B cell (primary cell): ENCODE measurements around the gene THRAP3. TPM values are rescaled to one million over a fixed set of nuclear protein-coding genes. Genes with fewer than 3 reads are reported as not detected.
"Not testable (repeated sequence)": the region's sequence is repeated elsewhere in the genome, so short reads cannot be mapped to it uniquely, and the experiment has no call there.

Experiments
- ATAC-seq: fragments of 200-7000 bp; cut with Tn5 transposase; one replicate; pipeline ENCODE4 v1.10.0; 2021; ENCODE audit warnings: low read depth, mild to moderate bottlenecking, moderate number of reproducible peaks, moderate library complexity
- CTCF ChIA-PET: fragments of 350-600 bp; sonication (Branson Sonifier 250); formaldehyde crosslinking; loops from one replicate; lab custom pipeline; 2021; ENCODE audit warnings: antibody characterized with exemption, inconsistent platforms; lab: Charles Lee
- POLR2A ChIA-PET: fragments of 350-600 bp; sonication (Branson Sonifier 250); formaldehyde crosslinking; loops from one replicate; lab custom pipeline; 2021; ENCODE audit warnings: antibody characterized with exemption; lab: Charles Lee
- DNase-seq: peaks from one replicate; pipeline ENCODE4 v3.0.0; 2013
- H2AFZ ChIP-seq: 2 replicates; pipeline ENCODE4 v1.6.1; 2012; ENCODE audit warnings: mild to moderate bottlenecking, low read depth, low read length; ENCODE audit not compliant: insufficient read depth, poor library complexity, severe bottlenecking
- H3K27ac ChIP-seq, 2 donors: 1 replicate in 1 of 2; 2 replicates in 1 of 2; pipeline ENCODE4 v1.5.1; 2012 to 2013; ENCODE audit warnings: low read length in 2 of 2, mild to moderate bottlenecking in 2 of 2, moderate library complexity in 1 of 2
- H3K27me3 ChIP-seq, 4 experiments: fragments of 200-600 bp in 1 of 4; sonication (generic) in 1 of 4; replicated peaks in 1 of 4; 1 replicate in 2 of 4; 2 replicates in 2 of 4; pipeline versions ENCODE4 v1.6.1 to v1.7.0; 2013 to 2016; ENCODE audit warnings: low read length in 3 of 4, mild to moderate bottlenecking in 2 of 4, mixed read lengths in 1 of 4, moderate library complexity in 1 of 4; ENCODE audit not compliant: insufficient read depth in 4 of 4, control insufficient read depth in 3 of 4; ENCODE audit errors: control extremely low read depth in 1 of 4
- H3K36me3 ChIP-seq, 2 experiments: replicated peaks in 1 of 2; 1 replicate in 1 of 2; 2 replicates in 1 of 2; pipeline versions ENCODE4 v1.6.1 to v1.7.1; 2013; ENCODE audit warnings: low read length in 1 of 2; ENCODE audit not compliant: insufficient read depth in 2 of 2, control insufficient read depth in 1 of 2; ENCODE audit errors: control extremely low read depth in 1 of 2, extremely low read depth in 1 of 2
- H3K4me1 ChIP-seq, 2 donors: fragments of 200-600 bp in 1 of 2; sonication (generic) in 1 of 2; 1 replicate in 1 of 2; 2 replicates in 1 of 2; pipeline versions ENCODE4 v1.5.1 to v1.6.1; 2013 to 2017; ENCODE audit warnings: low read length in 2 of 2; ENCODE audit not compliant: control insufficient read depth in 2 of 2, insufficient read depth in 2 of 2
- H3K4me2 ChIP-seq: replicated peaks from 2 replicates; pipeline ENCODE3; 2012; ENCODE audit warnings: mild to moderate bottlenecking, low read depth, low read length; ENCODE audit not compliant: poor library complexity, severe bottlenecking
- H3K4me3 ChIP-seq, 5 experiments: fragments of 200-600 bp in 1 of 5; sonication (generic) in 1 of 5; 1 replicate in 3 of 5; 2 replicates in 2 of 5; pipeline versions ENCODE4 v1.5.1 to v1.7.0; 2011 to 2016; ENCODE audit warnings: low read length in 4 of 5, mild to moderate bottlenecking in 4 of 5, low read depth in 2 of 5, control low read depth in 1 of 5, moderate library complexity in 1 of 5; ENCODE audit not compliant: insufficient read depth in 1 of 5; ENCODE audit errors: control extremely low read depth in 1 of 5, extremely low read depth in 1 of 5
- H3K79me2 ChIP-seq: fragments of 200-600 bp; sonication (generic); one replicate; pipeline ENCODE4 v1.6.0; 2016; ENCODE audit warnings: low read length; ENCODE audit not compliant: control insufficient read depth, insufficient read depth
- H3K9ac ChIP-seq: fragments of 200-600 bp; sonication (generic); 2 replicates; pipeline ENCODE4 v1.6.1; 2017; ENCODE audit warnings: mild to moderate bottlenecking, low read length, moderate library complexity
- H3K9me3 ChIP-seq, 3 donors: one replicate each; pipeline versions ENCODE4 v1.6.1 to v1.7.1; 2013; ENCODE audit warnings: low read length in 2 of 3; ENCODE audit not compliant: control insufficient read depth in 2 of 3, insufficient read depth in 1 of 3; ENCODE audit errors: control extremely low read depth in 1 of 3
- H4K20me1 ChIP-seq: 2 replicates; pipeline ENCODE4 v1.6.0; 2012; ENCODE audit warnings: mild to moderate bottlenecking, low read length; ENCODE audit not compliant: insufficient read depth, control insufficient read depth, poor library complexity, severe bottlenecking
- H3K27ac Mint-ChIP-seq: one replicate; pipeline ENCODE4 v1.8.0; 2021; ENCODE audit warnings: mixed read lengths
- H3K27me3 Mint-ChIP-seq: one replicate; pipeline ENCODE4 v1.8.0; 2021; ENCODE audit warnings: mixed read lengths
- H3K4me1 Mint-ChIP-seq: one replicate; pipeline ENCODE4 v1.8.0; 2021; ENCODE audit warnings: mixed read lengths
- H3K4me3 Mint-ChIP-seq: one replicate; pipeline ENCODE4 v1.8.0; 2021; ENCODE audit warnings: mixed read lengths
- H3K9me3 Mint-ChIP-seq: one replicate; pipeline ENCODE4 v1.8.0; 2022; ENCODE audit warnings: mixed read lengths; ENCODE audit not compliant: insufficient read depth
- EZH2 ChIP-seq: IDR thresholded peaks from 2 replicates; pipeline ENCODE4 v1.6.1; 2012; ENCODE audit warnings: borderline replicate concordance, low read depth, mild to moderate bottlenecking, moderate library complexity, low read length; ENCODE audit not compliant: insufficient read depth, poor library complexity, severe bottlenecking
- WGBS: methylation state at CpG from one replicate; pipeline ENCODE4 v1.1.5; 2013; ENCODE audit warnings: missing lambda C conversion rate; ENCODE audit not compliant: insufficient coverage; 5-methylcytosine and 5-hydroxymethylcytosine counted together
- intact Hi-C: fragments of 100-400 bp; cut with micrococcal nuclease; formaldehyde crosslinking; loops from one replicate; pipeline ENCODE4 v1.10.0; 2022
- polyA plus RNA-seq: library from polyadenylated mRNA; depleted of rRNA; stranded (reverse); fragments of >200 nt; gene quantifications from 2 replicates; pipeline ENCODE4 v1.2.3, GENCODE V29; 2012
- total RNA-seq, 2 donors: library from RNA; stranded (reverse); fragments of 120-200 nt in 1 of 2; gene quantifications; 1 replicate in 1 of 2; 2 replicates in 1 of 2; pipeline versions ENCODE4 v1.2.3 to v1.2.4, GENCODE V29; 2013 to 2022
- TF ChIP-seq, protein P1 (sequence below): fragments of 200-600 bp; IDR thresholded peaks from one replicate; pipeline ENCODE4 v1.8.0; 2022; ENCODE audit warnings: antibody characterized with exemption, mild to moderate bottlenecking

The THRAP3 gene
- total and polyA plus RNA-seq, 2 donors (not counting 1 experiment from before 2014, with no cell fraction given) = 64.1 to 153 TPM

DNA sequence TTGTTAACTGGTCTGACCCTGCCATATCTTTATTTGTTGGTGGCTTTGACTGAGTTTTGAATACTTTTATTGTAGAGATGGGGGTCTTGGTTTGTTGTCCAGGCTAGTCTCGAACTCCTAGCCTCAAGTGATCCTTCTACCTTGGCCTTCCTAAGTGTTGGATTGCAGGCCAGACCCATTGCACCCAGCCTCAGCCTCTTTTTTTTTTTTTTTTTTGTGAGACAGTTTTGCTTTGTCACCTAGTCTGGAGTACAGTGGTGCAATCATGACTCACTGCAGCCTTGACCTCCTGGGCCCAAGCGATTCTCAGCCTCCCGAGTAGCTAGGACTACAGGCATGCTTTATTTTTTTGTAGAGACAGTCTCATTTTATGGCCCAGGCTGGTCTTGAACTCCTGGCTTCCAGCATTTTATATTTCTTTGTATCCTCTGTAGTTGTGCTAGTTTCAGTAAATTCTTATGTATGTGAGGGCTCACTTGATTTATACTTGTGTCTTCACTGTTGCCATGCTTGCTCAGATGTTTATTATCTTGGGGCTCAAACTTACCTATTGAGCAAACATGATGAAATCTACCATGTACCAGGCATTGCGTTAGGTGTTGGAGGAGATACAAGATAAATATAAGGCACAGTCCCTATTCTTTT, 24.1 kb downstream of the THRAP3 start:
- CTCF ChIA-PET = no interaction called here
- H3K27ac ChIP-seq = no peak overlapping the region
- POLR2A ChIA-PET = interaction anchor here (0.6 kb wide), 1 partner anchor 298 kb away, joined by 5 read pairs; no protein-coding TSS in a partner anchor
- no peak overlapping the region for H2AFZ ChIP-seq
- Mint-ChIP-seq H3K27ac (peak overlapping the region; percentile 7), H3K4me3 (no peak overlapping the region), H3K9me3 (no peaks in the 10 kb centered on the region), H3K27me3 (no peaks in the 10 kb centered on the region), H3K4me1 (peaks cover 50% of the 10 kb centered on the region)
- peaks cover 1 to 25% of the 10 kb centered on the region in 2 experiments for H3K36me3 ChIP-seq
- H3K4me2 ChIP-seq = no peak overlapping the region
- H3K9me3 ChIP-seq = no peaks in the 10 kb centered on the region
- peaks cover 6 to 24% of the 10 kb centered on the region in 2 donors for H3K4me1 ChIP-seq
- H3K9ac ChIP-seq = no peak overlapping the region
- H3K27me3 ChIP-seq = no peaks in the 10 kb centered on the region
- no peak for ATAC-seq
- DNase-seq = no peak
- TF ChIP-seq, protein P1, sequence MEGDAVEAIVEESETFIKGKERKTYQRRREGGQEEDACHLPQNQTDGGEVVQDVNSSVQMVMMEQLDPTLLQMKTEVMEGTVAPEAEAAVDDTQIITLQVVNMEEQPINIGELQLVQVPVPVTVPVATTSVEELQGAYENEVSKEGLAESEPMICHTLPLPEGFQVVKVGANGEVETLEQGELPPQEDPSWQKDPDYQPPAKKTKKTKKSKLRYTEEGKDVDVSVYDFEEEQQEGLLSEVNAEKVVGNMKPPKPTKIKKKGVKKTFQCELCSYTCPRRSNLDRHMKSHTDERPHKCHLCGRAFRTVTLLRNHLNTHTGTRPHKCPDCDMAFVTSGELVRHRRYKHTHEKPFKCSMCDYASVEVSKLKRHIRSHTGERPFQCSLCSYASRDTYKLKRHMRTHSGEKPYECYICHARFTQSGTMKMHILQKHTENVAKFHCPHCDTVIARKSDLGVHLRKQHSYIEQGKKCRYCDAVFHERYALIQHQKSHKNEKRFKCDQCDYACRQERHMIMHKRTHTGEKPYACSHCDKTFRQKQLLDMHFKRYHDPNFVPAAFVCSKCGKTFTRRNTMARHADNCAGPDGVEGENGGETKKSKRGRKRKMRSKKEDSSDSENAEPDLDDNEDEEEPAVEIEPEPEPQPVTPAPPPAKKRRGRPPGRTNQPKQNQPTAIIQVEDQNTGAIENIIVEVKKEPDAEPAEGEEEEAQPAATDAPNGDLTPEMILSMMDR = no peak
- no peak for TF ChIP-seq EZH2
- peaks cover 98% of the 10 kb centered on the region for H3K79me2 ChIP-seq
- intact Hi-C loops = no loop called here
- no peak overlapping the region for H3K4me3 ChIP-seq
- peaks cover 83% of the 10 kb centered on the region for H4K20me1 ChIP-seq
- 71% methylated on average over 3 of the region's 4 CpGs for WGBS

DNA sequence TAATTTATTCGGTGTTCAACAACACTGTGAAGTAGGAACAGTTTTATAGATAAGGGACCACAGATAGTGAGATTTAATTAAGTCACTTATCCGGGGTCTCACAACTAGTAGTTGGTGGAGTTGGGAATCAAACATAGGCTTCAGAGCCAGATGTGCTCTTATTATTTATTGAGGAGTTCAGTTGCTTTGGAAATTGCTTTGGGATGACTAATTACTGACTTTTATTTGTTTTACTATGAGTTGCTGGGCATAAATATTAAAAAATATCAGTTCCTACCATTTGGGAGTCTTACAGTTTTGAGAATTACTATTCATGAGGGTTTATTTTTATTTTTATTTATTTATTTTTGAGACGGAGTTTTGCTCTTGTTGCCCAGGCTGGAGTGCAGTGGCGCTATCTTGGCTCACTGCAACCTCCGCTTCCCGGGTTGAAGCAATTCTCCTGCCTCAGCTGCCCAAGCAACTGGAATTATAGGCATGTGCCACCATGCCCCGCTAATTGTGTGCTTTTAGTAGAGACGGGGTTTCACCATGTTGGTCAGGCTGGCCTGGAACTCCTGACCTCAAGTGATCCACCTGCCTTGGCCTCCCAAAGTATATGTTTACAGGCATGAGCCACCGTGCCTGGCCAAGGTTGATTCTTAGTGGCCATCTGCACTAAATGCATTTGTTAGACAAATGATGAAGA, 27.7 kb downstream of the THRAP3 start:
- Histone ChIP-seq H3K9ac (no peak overlapping the region), H3K79me2 (peaks cover 97% of the 10 kb centered on the region), H3K9me3 (peaks cover 0 to 6% (median 0%) of the 10 kb centered on the region in 3 donors), H2AFZ (no peak overlapping the region), H3K27me3 (no peaks in the 10 kb centered on the region), H3K4me3 (no peak overlapping the region), H3K4me1 (peaks cover 26 to 47% of the 10 kb centered on the region in 2 donors), H3K4me2 (no peak overlapping the region), H3K36me3 (peaks cover 1 to 15% of the 10 kb centered on the region in 2 experiments), H4K20me1 (peaks cover 78% of the 10 kb centered on the region), H3K27ac (no peak overlapping the region)
- Mint-ChIP-seq H3K27me3 (no peaks in the 10 kb centered on the region), H3K4me3 (no peak overlapping the region), H3K9me3 (no peaks in the 10 kb centered on the region), H3K4me1 (peaks cover 66% of the 10 kb centered on the region), H3K27ac (peak overlapping the region; percentile 46)
- intact Hi-C loops = no loop called here
- ATAC-seq = no peak
- TF ChIP-seq, protein P1 = no peak
- TF ChIP-seq EZH2 = no peak
- ChIA-PET CTCF (no interaction called here), POLR2A (no interaction called here)
- no peak for DNase-seq
- 89% methylated on average over 5 of the region's 9 CpGs for WGBS

DNA sequence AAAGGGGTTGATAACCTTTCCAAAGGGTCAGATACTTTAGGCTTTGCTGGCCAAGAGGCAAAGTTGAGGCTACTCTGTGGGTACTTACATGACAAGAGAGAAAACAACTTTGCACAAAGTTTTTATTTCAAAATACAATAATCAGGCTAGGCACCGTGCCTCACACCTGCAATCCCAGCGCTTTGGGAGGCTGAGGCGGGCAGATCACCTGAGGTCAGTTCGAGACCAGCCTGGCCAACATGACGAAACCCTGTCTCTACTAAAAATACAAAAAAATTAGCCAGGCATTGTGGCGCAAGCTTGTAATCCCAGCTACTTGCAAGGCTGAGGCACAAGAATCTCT, 28.2 kb downstream of the THRAP3 start:
- intact Hi-C loops, H3K4me3 Mint-ChIP-seq, H3K27me3 Mint-ChIP-seq, H3K27ac Mint-ChIP-seq, CTCF ChIA-PET, ATAC-seq, H3K9ac ChIP-seq, H3K9me3 Mint-ChIP-seq, H3K27ac ChIP-seq, H2AFZ ChIP-seq, POLR2A ChIA-PET, H3K4me3 ChIP-seq, DNase-seq, H3K4me2 ChIP-seq, H3K27me3 ChIP-seq, H3K9me3 ChIP-seq: not testable (repeated sequence)
- peaks cover 1 to 15% of the 10 kb centered on the region in 2 experiments for H3K36me3 ChIP-seq
- peaks cover 71% of the 10 kb centered on the region for H3K4me1 Mint-ChIP-seq
- peaks cover 32 to 52% of the 10 kb centered on the region in 2 donors for H3K4me1 ChIP-seq
- 97% methylated on average over 6 of the region's 6 CpGs for whole genome bisulfite sequencing
- H3K79me2 ChIP-seq = peaks cover 97% of the 10 kb centered on the region
- peaks cover 78% of the 10 kb centered on the region for H4K20me1 ChIP-seq
